ENCODE measurements around the gene MCF2L2.
"Not testable (repeated sequence)": the region's sequence is repeated elsewhere in the genome, so short reads cannot be mapped to it uniquely, and the experiment has no call there.

MCF2L2 gene

DNA sequence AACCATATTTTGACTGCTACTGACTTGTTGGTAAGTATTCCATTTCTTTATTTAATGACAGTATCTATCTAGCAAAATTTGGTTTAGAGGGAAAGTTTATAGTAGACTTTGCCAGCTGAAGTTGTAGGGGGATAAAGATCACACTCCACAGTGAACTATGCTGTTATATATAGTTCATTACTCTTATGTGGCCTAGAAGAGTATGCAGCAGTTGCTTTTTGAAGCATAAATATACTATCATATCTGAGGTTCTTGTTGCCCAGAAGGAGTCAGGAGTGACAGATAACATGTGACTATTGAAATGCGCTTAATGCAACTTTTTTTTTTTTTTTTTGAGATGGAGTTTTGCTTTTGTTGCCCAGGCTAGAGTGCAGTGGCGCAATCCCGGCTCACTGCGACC is 25.6 kb upstream of the MCF2L2 start:
- Histone ChIP-seq H3K36me3 (ENCODE audit: insufficient read depth, low read length) (no peaks in the 10 kb centered on the region; the same call in 1 of the 2 replicates), H3K4me1 (ENCODE audit: insufficient read depth, low read length) (peaks cover 4% of the 10 kb centered on the region; the same call in 1 of the 2 replicates), H3K9me3 (ENCODE audit: control insufficient read depth, insufficient read depth, low read length) (no peaks in the 10 kb centered on the region), H3K9ac (ENCODE audit: low read depth, low read length) (no peak overlapping the region)

- peaks cover 4% of the 10 kb centered on the region; the same call in 1 of the 2 replicates for H3K4me1 ChIP-seq (ENCODE audit: insufficient read depth, low read length)
- H3K9me3 ChIP-seq (ENCODE audit: control insufficient read depth, insufficient read depth, low read length) = no peaks in the 10 kb centered on the region
- H3K9ac ChIP-seq (ENCODE audit: low read depth, low read length) = no peak overlapping the region
- H3K36me3 ChIP-seq (ENCODE audit: insufficient read depth, low read length) = no peaks in the 10 kb centered on the region
Observed at GRCh38 chr3:183449791-183450190, 21.4 kb upstream of the MCF2L2 start.

- Histone ChIP-seq H3K4me1 (ENCODE audit: insufficient read depth, low read length) (peaks cover 4% of the 10 kb centered on the region; the same call in 1 of the 2 replicates), H3K9me3 (ENCODE audit: control insufficient read depth, insufficient read depth, low read length) (no peaks in the 10 kb centered on the region), H3K36me3 (ENCODE audit: insufficient read depth, low read length) (no peaks in the 10 kb centered on the region), H3K9ac (ENCODE audit: low read depth, low read length) (no peak overlapping the region)
Observed at GRCh38 chr3:183449391-183449790, 21.0 kb upstream of the MCF2L2 start.

GRCh38 chr3:183448369-183449128 is 20.1 kb upstream of the MCF2L2 start:
- Histone ChIP-seq H3K36me3 (ENCODE audit: insufficient read depth, low read length) (no peaks in the 10 kb centered on the region), H3K9me3 (ENCODE audit: control insufficient read depth, insufficient read depth, low read length) (no peaks in the 10 kb centered on the region), H3K4me1 (ENCODE audit: insufficient read depth, low read length) (peaks cover 4% of the 10 kb centered on the region; the same call in 1 of the 2 replicates), H3K9ac (ENCODE audit: low read depth, low read length) (peak overlapping the region; percentile 91; the same call in 1 of the 2 replicates)

GRCh38 chr3:183447206-183448001 is 19.0 kb upstream of the MCF2L2 start:
- Histone ChIP-seq H3K9ac (ENCODE audit: low read depth, low read length) (peak overlapping the region; percentile 91), H3K4me1 (ENCODE audit: insufficient read depth, low read length) (peaks cover 4% of the 10 kb centered on the region; the same call in 1 of the 2 replicates), H3K36me3 (ENCODE audit: insufficient read depth, low read length) (no peaks in the 10 kb centered on the region), H3K9me3 (ENCODE audit: control insufficient read depth, insufficient read depth, low read length) (0 out of 2 replicates have a peak, but pooled peaks cover 3% of the 10 kb centered on the region)

DNA sequence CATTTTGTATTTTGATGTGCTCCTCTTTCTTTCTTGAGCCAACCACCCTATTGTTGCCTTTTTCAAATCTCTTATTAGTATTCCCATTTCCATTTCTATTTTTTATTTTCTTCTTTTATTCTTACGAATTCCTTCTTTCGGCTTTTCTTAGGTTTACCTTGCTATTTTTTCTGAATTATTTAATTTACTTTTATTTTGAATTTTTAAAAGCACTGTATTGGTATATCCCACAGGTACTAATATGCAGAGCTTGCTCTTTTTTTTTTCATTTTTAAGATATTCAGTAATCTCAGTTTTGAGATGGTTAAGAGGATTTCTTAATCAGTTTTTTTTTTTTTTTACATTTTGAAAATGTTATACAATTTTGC is 18.4 kb upstream of the MCF2L2 start:
- Histone ChIP-seq H3K36me3 (ENCODE audit: insufficient read depth, low read length) (no peaks in the 10 kb centered on the region), H3K9ac (ENCODE audit: low read depth, low read length) (peak overlapping the region; percentile 91), H3K4me1 (ENCODE audit: insufficient read depth, low read length) (peaks cover 4% of the 10 kb centered on the region; the same call in 1 of the 2 replicates), H3K9me3 (ENCODE audit: control insufficient read depth, insufficient read depth, low read length) (0 out of 2 replicates have a peak, but pooled peaks cover 3% of the 10 kb centered on the region)

GRCh38 chr3:183444748-183445147 is 16.3 kb upstream of the MCF2L2 start:
- Histone ChIP-seq H3K36me3 (ENCODE audit: insufficient read depth, low read length) (no peaks in the 10 kb centered on the region), H3K9me3 (ENCODE audit: control insufficient read depth, insufficient read depth, low read length) (0 out of 2 replicates have a peak, but pooled peaks cover 3% of the 10 kb centered on the region), H3K9ac (ENCODE audit: low read depth, low read length) (no peak overlapping the region), H3K4me1 (ENCODE audit: insufficient read depth, low read length) (peaks cover 2% of the 10 kb centered on the region; the same call in 1 of the 2 replicates)

GRCh38 chr3:183443395-183444385 is 15.3 kb upstream of the MCF2L2 start:
- H3K4me1 ChIP-seq (ENCODE audit: insufficient read depth, low read length) = no peaks in the 10 kb centered on the region

GRCh38 chr3:183442994-183443393 is 14.6 kb upstream of the MCF2L2 start:
- 0 out of 2 replicates have a peak, but pooled peaks cover 3% of the 10 kb centered on the region for H3K9me3 ChIP-seq (ENCODE audit: control insufficient read depth, insufficient read depth, low read length)
- no peaks in the 10 kb centered on the region for H3K4me1 ChIP-seq (ENCODE audit: insufficient read depth, low read length)
- H3K36me3 ChIP-seq (ENCODE audit: insufficient read depth, low read length) = no peaks in the 10 kb centered on the region
- no peak overlapping the region for H3K9ac ChIP-seq (ENCODE audit: low read depth, low read length)

More at GRCh38 chr3:183443395-183444385, 15.3 kb upstream of the MCF2L2 start:
- Histone ChIP-seq H3K9ac (ENCODE audit: low read depth, low read length) (no peak overlapping the region), H3K9me3 (ENCODE audit: control insufficient read depth, insufficient read depth, low read length) (0 out of 2 replicates have a peak, but pooled peaks cover 3% of the 10 kb centered on the region), H3K36me3 (ENCODE audit: insufficient read depth, low read length) (no peaks in the 10 kb centered on the region)

DNA sequence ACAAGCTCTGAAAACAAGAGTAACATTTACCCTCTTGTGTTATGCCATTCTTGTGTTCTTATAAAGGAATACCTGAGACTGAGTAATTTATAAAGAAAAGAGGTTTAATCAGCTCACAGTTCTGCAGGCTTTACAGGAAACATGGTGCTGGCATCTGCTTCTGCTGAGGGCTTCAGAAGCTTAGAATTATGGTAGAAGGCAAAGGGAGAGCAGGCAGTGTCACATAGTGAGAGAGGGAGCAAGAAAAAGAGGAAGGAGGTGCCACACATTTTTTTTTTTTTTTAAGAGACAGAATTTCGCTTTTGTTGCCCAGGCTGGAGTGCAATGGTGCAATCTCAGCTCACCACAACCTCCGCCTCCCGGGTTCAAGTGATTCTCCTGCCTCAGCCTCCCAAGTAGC is 12.1 kb upstream of the MCF2L2 start:
- not testable (repeated sequence) for H3K9me3 ChIP-seq (ENCODE audit: control insufficient read depth, insufficient read depth, low read length); H3K36me3 ChIP-seq (ENCODE audit: insufficient read depth, low read length); H3K9ac ChIP-seq (ENCODE audit: low read depth, low read length); H3K4me1 ChIP-seq (ENCODE audit: insufficient read depth, low read length)

GRCh38 chr3:183439515-183439914 is 11.1 kb upstream of the MCF2L2 start:
- 0 out of 2 replicates have a peak, but pooled peaks cover 3% of the 10 kb centered on the region for H3K9me3 ChIP-seq (ENCODE audit: control insufficient read depth, insufficient read depth, low read length)
- no peak overlapping the region for H3K9ac ChIP-seq (ENCODE audit: low read depth, low read length)
- H3K36me3 ChIP-seq (ENCODE audit: insufficient read depth, low read length) = no peaks in the 10 kb centered on the region
- peaks cover 13% of the 10 kb centered on the region; the same call in 1 of the 2 replicates for H3K4me1 ChIP-seq (ENCODE audit: insufficient read depth, low read length)

GRCh38 chr3:183438735-183439134 is 10.3 kb upstream of the MCF2L2 start:
- peaks cover 16% of the 10 kb centered on the region; the same call in 1 of the 2 replicates for H3K4me1 ChIP-seq (ENCODE audit: insufficient read depth, low read length)
- 0 out of 2 replicates have a peak, but pooled peaks cover 3% of the 10 kb centered on the region for H3K9me3 ChIP-seq (ENCODE audit: control insufficient read depth, insufficient read depth, low read length)
- H3K9ac ChIP-seq (ENCODE audit: low read depth, low read length) = no peak overlapping the region

GRCh38 chr3:183437666-183438564 is 9.5 kb upstream of the MCF2L2 start:
- Histone ChIP-seq H3K9me3 (ENCODE audit: control insufficient read depth, insufficient read depth, low read length) (0 out of 2 replicates have a peak, but pooled peaks cover 1% of the 10 kb centered on the region), H3K4me1 (ENCODE audit: insufficient read depth, low read length) (peaks cover 16% of the 10 kb centered on the region; the same call in 1 of the 2 replicates), H3K9ac (ENCODE audit: low read depth, low read length) (no peak overlapping the region), H3K36me3 (ENCODE audit: insufficient read depth, low read length) (no peaks in the 10 kb centered on the region)

More at GRCh38 chr3:183438735-183439134, 10.3 kb upstream of the MCF2L2 start:
- no peaks in the 10 kb centered on the region for H3K36me3 ChIP-seq (ENCODE audit: insufficient read depth, low read length)

Data from ES-I3 (cell line).